SH-SY5Y (cell line): Measurements from ENCODE around the gene CENPU.

ENCODE experiments used
- GATA2 ChIP-seq: IDR thresholded peaks from 2 replicates; pipeline ENCODE4 v1.6.1; 2011; ENCODE audit warnings: mild to moderate bottlenecking, low read depth, low read length
- GATA3 ChIP-seq: IDR thresholded peaks from 2 replicates; pipeline ENCODE4 v1.6.1; 2011; ENCODE audit warnings: low read depth, mild to moderate bottlenecking, low read length, moderate library complexity

- TF ChIP-seq GATA2 (no peak), GATA3 (no peak)
Measured at GRCh38 chr4:184688005-184688404, 45.9 kb downstream of the CENPU start.
